HEK293 (cell line): ENCODE data around the gene MGST3.

Source experiments
- CTCF ChIA-PET: fragments of 350-600 bp; formaldehyde crosslinking; extraction: SDS; loops from one replicate; lab custom pipeline; 2021; ENCODE audit warnings: antibody characterized with exemption; lab: Yijun Ruan, JAX
- POLR2A ChIA-PET: fragments of 300-600 bp; formaldehyde crosslinking; extraction: SDS; loops from one replicate; lab custom pipeline; 2020; ENCODE audit warnings: antibody characterized with exemption, inconsistent platforms; lab: Yijun Ruan, JAX
- H3K27ac ChIP-seq: fragments of 200-500 bp; sonication (Bioruptor generic); 2 replicates; pipeline ENCODE4 v1.5.1; 2014; ENCODE audit warnings: low read depth, low read length, control low read depth, inconsistent platforms; ENCODE audit errors: extremely low read depth
- H3K36me3 ChIP-seq, 2 experiments: fragments of 200-500 bp in 1 of 2; sonication (Bioruptor generic) in 1 of 2; 1 replicate in 1 of 2; 2 replicates in 1 of 2; pipeline ENCODE4 v1.5.1; 2014 to 2017; ENCODE audit warnings: inconsistent platforms in 2 of 2, low read length in 2 of 2; ENCODE audit not compliant: control insufficient read depth in 2 of 2, insufficient read depth in 1 of 2
- H3K4me1 ChIP-seq: fragments of 200-500 bp; sonication (Bioruptor generic); 2 replicates; pipeline ENCODE4 v1.5.1; 2014; ENCODE audit warnings: mild to moderate bottlenecking, low read length, inconsistent platforms; ENCODE audit not compliant: control insufficient read depth, insufficient read depth
- H3K4me3 ChIP-seq: 2 replicates; pipeline ENCODE4 v1.5.1; 2011; ENCODE audit warnings: low read depth, mild to moderate bottlenecking, control low read depth, low read length, moderate library complexity
- H3K9me3 ChIP-seq: fragments of 200-500 bp; sonication (Bioruptor generic); 2 replicates; pipeline ENCODE4 v1.5.1; 2014; ENCODE audit warnings: low read depth, low read length, inconsistent platforms; ENCODE audit not compliant: control insufficient read depth, insufficient read depth
- EGR2 ChIP-seq: fragments of 450-650 bp; formaldehyde crosslinking; IDR thresholded peaks from 2 replicates; pipeline ENCODE4 v1.5.1; 2016; ENCODE audit warnings: low read depth, missing biosample characterization, missing genetic modification characterization
- GLIS1 ChIP-seq: fragments of 450-650 bp; formaldehyde crosslinking; IDR thresholded peaks from 2 replicates; pipeline ENCODE4 v1.5.1; 2016; ENCODE audit warnings: missing biosample characterization, missing genetic modification characterization
- HOXA7 ChIP-seq: sonication (generic); formaldehyde crosslinking; IDR thresholded peaks from 2 replicates; pipeline ENCODE4 v1.8.1; 2022; ENCODE audit warnings: missing genetic modification reagents, borderline replicate concordance
- MZF1 ChIP-seq: fragments of 450-650 bp; formaldehyde crosslinking; IDR thresholded peaks from 2 replicates; pipeline ENCODE4 v1.5.1; 2017; ENCODE audit warnings: missing biosample characterization, missing genetic modification characterization, borderline replicate concordance
- SP7 ChIP-seq: fragments of 450-650 bp; formaldehyde crosslinking; IDR thresholded peaks from 2 replicates; pipeline ENCODE4 v1.5.1; 2016; ENCODE audit warnings: missing biosample characterization, missing genetic modification characterization
- ZBTB17 ChIP-seq: fragments of 450-650 bp; formaldehyde crosslinking; IDR thresholded peaks from 2 replicates; pipeline ENCODE4 v1.5.1; 2016; ENCODE audit warnings: missing biosample characterization, missing genetic modification characterization
- ZEB2 ChIP-seq: fragments of 450-650 bp; formaldehyde crosslinking; IDR thresholded peaks from 2 replicates; pipeline ENCODE4 v1.5.1; 2016; ENCODE audit warnings: missing biosample characterization, missing genetic modification characterization
- ZFP69B ChIP-seq: fragments of 450-650 bp; formaldehyde crosslinking; IDR thresholded peaks from 2 replicates; pipeline ENCODE4 v1.5.1; 2016; ENCODE audit warnings: missing biosample characterization, missing genetic modification characterization
- ZNF155 ChIP-seq: fragments of 450-650 bp; formaldehyde crosslinking; IDR thresholded peaks from 2 replicates; pipeline ENCODE4 v1.5.1; 2016; ENCODE audit warnings: missing biosample characterization, missing genetic modification characterization
- ZNF16 ChIP-seq: fragments of 450-650 bp; formaldehyde crosslinking; IDR thresholded peaks from 2 replicates; pipeline ENCODE4 v1.5.1; 2016; ENCODE audit warnings: low read depth, missing biosample characterization, missing genetic modification characterization
- ZNF302 ChIP-seq: fragments of 450-650 bp; formaldehyde crosslinking; IDR thresholded peaks from 2 replicates; pipeline ENCODE4 v1.5.1; 2016; ENCODE audit warnings: missing biosample characterization, missing genetic modification characterization, low read depth
- ZNF354C ChIP-seq: fragments of 450-650 bp; formaldehyde crosslinking; IDR thresholded peaks from 2 replicates; pipeline ENCODE4 v1.5.1; 2016; ENCODE audit warnings: missing biosample characterization, missing genetic modification characterization, low read depth, borderline replicate concordance
- ZNF37A ChIP-seq: fragments of 450-650 bp; IDR thresholded peaks from 2 replicates; pipeline ENCODE4 v1.5.1; 2018; ENCODE audit warnings: missing biosample characterization, missing genetic modification characterization
- ZNF404 ChIP-seq: fragments of 450-650 bp; formaldehyde crosslinking; IDR thresholded peaks from 2 replicates; pipeline ENCODE4 v1.5.1; 2017; ENCODE audit warnings: missing biosample characterization, missing genetic modification characterization
- ZNF423 ChIP-seq: fragments of 450-650 bp; formaldehyde crosslinking; IDR thresholded peaks from 2 replicates; pipeline ENCODE4 v1.5.1; 2016; ENCODE audit warnings: missing biosample characterization, missing genetic modification characterization
- ZNF426 ChIP-seq: fragments of 450-650 bp; formaldehyde crosslinking; IDR thresholded peaks from 2 replicates; pipeline ENCODE4 v1.5.1; 2017; ENCODE audit warnings: missing biosample characterization, missing genetic modification characterization, mild to moderate bottlenecking, inconsistent platforms, moderate library complexity
- ZNF660 ChIP-seq: fragments of 450-650 bp; IDR thresholded peaks from 2 replicates; pipeline ENCODE4 v1.5.1; 2018; ENCODE audit warnings: missing biosample characterization, mild to moderate bottlenecking, missing genetic modification characterization
- ZNF707 ChIP-seq: fragments of 450-650 bp; formaldehyde crosslinking; IDR thresholded peaks from 2 replicates; pipeline ENCODE4 v1.5.1; 2016; ENCODE audit warnings: missing biosample characterization, missing genetic modification characterization
- ZNF76 ChIP-seq: fragments of 450-650 bp; formaldehyde crosslinking; IDR thresholded peaks from 2 replicates; pipeline ENCODE4; 2016; ENCODE audit warnings: low read depth, missing biosample characterization, missing genetic modification characterization, borderline replicate concordance
- ZSCAN30 ChIP-seq: fragments of 450-650 bp; IDR thresholded peaks from 2 replicates; pipeline ENCODE4 v1.5.1; 2018; ENCODE audit warnings: missing biosample characterization, mild to moderate bottlenecking, missing genetic modification characterization, moderate library complexity
- ZXDB ChIP-seq: fragments of 450-650 bp; formaldehyde crosslinking; IDR thresholded peaks from 2 replicates; pipeline ENCODE4 v1.5.1; 2016; ENCODE audit warnings: missing biosample characterization, missing genetic modification characterization
- TF ChIP-seq, protein P1 (sequence below): fragments of 450-650 bp; formaldehyde crosslinking; IDR thresholded peaks from 2 replicates; pipeline ENCODE4 v1.5.1; 2017; ENCODE audit warnings: missing biosample characterization, missing genetic modification characterization
- TF ChIP-seq, protein P2 (sequence below): fragments of 450-650 bp; formaldehyde crosslinking; IDR thresholded peaks from 2 replicates; pipeline ENCODE4 v1.5.1; 2016; ENCODE audit warnings: missing biosample characterization, missing genetic modification characterization
- TF ChIP-seq, protein P3 (sequence below): fragments of 450-650 bp; formaldehyde crosslinking; IDR thresholded peaks from 2 replicates; pipeline ENCODE4 v1.5.1; 2016; ENCODE audit warnings: missing biosample characterization, missing genetic modification characterization, low read depth

MGST3 gene

DNA sequence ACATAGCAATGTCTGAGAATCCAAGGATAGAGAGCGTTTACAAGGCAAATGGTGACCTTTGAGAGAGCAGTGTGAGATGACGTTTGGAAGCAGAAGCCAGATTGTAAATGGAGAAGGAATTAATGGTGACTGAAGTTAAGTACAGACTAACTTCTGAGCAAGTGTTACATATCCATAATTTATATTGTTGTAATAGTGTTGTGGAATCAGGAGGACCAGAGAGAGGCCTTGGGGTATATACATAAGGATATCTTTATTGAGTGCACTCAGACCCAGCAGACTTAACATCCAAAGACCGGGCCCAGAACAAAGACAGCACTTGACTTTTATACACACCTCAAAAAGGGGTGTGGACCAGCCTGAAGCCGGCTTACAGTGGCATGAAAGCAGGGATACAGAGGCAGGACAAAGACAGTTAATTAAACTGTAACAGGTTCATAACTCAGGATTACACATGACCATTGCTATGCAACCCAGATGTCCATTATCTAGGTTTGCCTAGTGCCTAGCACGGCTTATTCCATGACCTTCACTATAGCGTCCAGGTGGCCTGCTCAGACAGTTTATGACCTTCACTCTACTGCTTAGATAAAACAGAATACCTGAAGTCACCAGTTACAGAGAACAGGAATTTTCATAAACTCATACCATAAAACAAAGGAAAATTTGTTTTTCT, 2.7 kb upstream of the MGST3 start:
- TF ChIP-seq ZNF155 (tag by site-specific recombination), result no peak
- no peak for TF ChIP-seq MZF1
- TF ChIP-seq ZNF426 (tag by site-specific recombination), result no peak
- TF ChIP-seq, protein P1, sequence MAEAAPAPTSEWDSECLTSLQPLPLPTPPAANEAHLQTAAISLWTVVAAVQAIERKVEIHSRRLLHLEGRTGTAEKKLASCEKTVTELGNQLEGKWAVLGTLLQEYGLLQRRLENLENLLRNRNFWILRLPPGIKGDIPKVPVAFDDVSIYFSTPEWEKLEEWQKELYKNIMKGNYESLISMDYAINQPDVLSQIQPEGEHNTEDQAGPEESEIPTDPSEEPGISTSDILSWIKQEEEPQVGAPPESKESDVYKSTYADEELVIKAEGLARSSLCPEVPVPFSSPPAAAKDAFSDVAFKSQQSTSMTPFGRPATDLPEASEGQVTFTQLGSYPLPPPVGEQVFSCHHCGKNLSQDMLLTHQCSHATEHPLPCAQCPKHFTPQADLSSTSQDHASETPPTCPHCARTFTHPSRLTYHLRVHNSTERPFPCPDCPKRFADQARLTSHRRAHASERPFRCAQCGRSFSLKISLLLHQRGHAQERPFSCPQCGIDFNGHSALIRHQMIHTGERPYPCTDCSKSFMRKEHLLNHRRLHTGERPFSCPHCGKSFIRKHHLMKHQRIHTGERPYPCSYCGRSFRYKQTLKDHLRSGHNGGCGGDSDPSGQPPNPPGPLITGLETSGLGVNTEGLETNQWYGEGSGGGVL (tag by site-specific recombination), result no peak
- TF ChIP-seq ZNF423, result no peak
- no peak for TF ChIP-seq ZNF354C (tag by site-specific recombination)
- TF ChIP-seq ZNF302, result no peak
- no peak for TF ChIP-seq ZEB2 (tag by site-specific recombination)
- TF ChIP-seq SP7 (tag by site-specific recombination), result no peak
- TF ChIP-seq ZNF660 (tag by site-specific recombination), result no peak
- TF ChIP-seq EGR2 (tag by site-specific recombination), result no peak
- no peak overlapping the region for H3K27ac ChIP-seq

DNA sequence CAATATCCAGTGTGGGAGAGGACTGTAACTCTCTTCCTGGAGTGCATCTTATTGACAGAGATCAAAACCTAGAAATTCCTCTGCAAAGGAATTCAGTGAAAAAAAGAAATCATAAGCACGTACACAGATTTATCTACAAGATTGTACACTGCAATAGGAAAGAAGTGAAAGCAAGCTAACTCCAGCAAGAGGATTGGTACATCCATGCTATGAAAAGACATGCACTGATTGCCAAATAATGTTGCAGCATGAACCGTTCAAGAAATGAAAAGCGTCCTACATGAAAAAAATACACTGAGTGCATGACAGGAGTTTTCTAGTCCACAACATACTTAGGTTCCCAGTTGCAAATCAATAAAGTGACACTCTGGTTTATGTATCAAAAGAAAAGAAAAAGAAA, 1.9 kb upstream of the MGST3 start:
- H3K36me3 ChIP-seq, result no peaks in the 10 kb centered on the region
- CTCF ChIA-PET, result no interaction called here
- H3K4me1 ChIP-seq, result peaks cover 5% of the 10 kb centered on the region
- POLR2A ChIA-PET, result no interaction called here
- no peaks in the 10 kb centered on the region for H3K9me3 ChIP-seq
- TF ChIP-seq ZNF404 (tag by site-specific recombination) (no peak), ZNF76 (tag by site-specific recombination) (no peak), ZNF707 (tag by site-specific recombination) (no peak), ZNF37A (tag by site-specific recombination) (no peak), ZXDB (tag by site-specific recombination) (no peak), GLIS1 (tag by site-specific recombination) (no peak), ZFP69B (tag by site-specific recombination) (no peak), ZNF16 (tag by site-specific recombination) (no peak), ZBTB17 (tag by site-specific recombination) (no peak), ZSCAN30 (no peak), HOXA7 (no peak)
- TF ChIP-seq, protein P2, sequence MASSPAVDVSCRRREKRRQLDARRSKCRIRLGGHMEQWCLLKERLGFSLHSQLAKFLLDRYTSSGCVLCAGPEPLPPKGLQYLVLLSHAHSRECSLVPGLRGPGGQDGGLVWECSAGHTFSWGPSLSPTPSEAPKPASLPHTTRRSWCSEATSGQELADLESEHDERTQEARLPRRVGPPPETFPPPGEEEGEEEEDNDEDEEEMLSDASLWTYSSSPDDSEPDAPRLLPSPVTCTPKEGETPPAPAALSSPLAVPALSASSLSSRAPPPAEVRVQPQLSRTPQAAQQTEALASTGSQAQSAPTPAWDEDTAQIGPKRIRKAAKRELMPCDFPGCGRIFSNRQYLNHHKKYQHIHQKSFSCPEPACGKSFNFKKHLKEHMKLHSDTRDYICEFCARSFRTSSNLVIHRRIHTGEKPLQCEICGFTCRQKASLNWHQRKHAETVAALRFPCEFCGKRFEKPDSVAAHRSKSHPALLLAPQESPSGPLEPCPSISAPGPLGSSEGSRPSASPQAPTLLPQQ (tag by site-specific recombination), result no peak
- TF ChIP-seq, protein P3, sequence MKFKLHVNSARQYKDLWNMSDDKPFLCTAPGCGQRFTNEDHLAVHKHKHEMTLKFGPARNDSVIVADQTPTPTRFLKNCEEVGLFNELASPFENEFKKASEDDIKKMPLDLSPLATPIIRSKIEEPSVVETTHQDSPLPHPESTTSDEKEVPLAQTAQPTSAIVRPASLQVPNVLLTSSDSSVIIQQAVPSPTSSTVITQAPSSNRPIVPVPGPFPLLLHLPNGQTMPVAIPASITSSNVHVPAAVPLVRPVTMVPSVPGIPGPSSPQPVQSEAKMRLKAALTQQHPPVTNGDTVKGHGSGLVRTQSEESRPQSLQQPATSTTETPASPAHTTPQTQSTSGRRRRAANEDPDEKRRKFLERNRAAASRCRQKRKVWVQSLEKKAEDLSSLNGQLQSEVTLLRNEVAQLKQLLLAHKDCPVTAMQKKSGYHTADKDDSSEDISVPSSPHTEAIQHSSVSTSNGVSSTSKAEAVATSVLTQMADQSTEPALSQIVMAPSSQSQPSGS (tag by site-specific recombination), result no peak
- TF ChIP-seq, all 188 proteins: peak for 0
- no peak overlapping the region for H3K27ac ChIP-seq
- H3K4me3 ChIP-seq, result no peak overlapping the region

More for the DNA sequence above, 2.7 kb upstream of the MGST3 start:
- H3K36me3 ChIP-seq, result no peaks in the 10 kb centered on the region
- CTCF ChIA-PET, result no interaction called here
- POLR2A ChIA-PET, result no interaction called here
- H3K9me3 ChIP-seq, result no peaks in the 10 kb centered on the region
- H3K4me3 ChIP-seq, result no peak overlapping the region
- peaks cover 5% of the 10 kb centered on the region for H3K4me1 ChIP-seq
